ENCODE results near the gene SMAD6.

GRCh38 chr15:66722757-66723540, 20.9 kb downstream of the SMAD6 start:
- TF ChIP-seq, protein P1, sequence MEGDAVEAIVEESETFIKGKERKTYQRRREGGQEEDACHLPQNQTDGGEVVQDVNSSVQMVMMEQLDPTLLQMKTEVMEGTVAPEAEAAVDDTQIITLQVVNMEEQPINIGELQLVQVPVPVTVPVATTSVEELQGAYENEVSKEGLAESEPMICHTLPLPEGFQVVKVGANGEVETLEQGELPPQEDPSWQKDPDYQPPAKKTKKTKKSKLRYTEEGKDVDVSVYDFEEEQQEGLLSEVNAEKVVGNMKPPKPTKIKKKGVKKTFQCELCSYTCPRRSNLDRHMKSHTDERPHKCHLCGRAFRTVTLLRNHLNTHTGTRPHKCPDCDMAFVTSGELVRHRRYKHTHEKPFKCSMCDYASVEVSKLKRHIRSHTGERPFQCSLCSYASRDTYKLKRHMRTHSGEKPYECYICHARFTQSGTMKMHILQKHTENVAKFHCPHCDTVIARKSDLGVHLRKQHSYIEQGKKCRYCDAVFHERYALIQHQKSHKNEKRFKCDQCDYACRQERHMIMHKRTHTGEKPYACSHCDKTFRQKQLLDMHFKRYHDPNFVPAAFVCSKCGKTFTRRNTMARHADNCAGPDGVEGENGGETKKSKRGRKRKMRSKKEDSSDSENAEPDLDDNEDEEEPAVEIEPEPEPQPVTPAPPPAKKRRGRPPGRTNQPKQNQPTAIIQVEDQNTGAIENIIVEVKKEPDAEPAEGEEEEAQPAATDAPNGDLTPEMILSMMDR (IDR thresholded peaks at IDR 0.05) = no peak
- TF ChIP-seq POLR2A (IDR thresholded peaks at IDR 0.05) = no peak
